DMS114 treated with DMSO at 0.1 percent for 48 hours (cell line): ENCODE measurements around the gene RAB5A.
"Not testable (repeated sequence)": the region's sequence is repeated elsewhere in the genome, so short reads cannot be mapped to it uniquely, and the experiment has no call there.

Experiments used
- DNase-seq: peaks from one replicate; lab custom pipeline; 2025; ENCODE audit not compliant: unreplicated experiment; lab: John Stamatoyannopoulos, UW

Gene RAB5A

GRCh38 chr3:19946832-19947548 lies at the start of gene RAB5A:
Gene RAB5A, plus strand, starts transcription at chr3:19947097. Its CDS starts 3,802 bp downstream, at chr3:19950899.
- peak; percentile 97 for DNase-seq

DNA sequence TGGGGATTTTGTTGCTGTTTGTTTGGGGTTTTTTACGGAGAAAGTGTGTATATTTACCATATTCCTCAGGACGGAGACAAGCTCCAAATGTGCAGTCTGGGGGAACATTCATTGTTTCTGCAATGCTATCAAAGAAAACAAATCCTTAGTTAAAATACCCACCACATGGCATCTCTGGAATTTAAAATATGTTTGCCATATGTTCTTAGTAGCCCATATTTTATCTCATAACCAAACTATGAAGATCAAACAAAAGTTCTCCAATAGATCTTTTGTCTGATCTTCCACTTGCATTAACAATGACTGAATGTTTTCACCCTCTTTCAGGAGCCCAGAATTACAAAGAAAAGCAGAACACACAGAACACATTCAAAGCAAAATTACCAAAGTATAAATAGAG lies 48.2 kb upstream of the RAB5A start:
- no peak for DNase-seq

DNA sequence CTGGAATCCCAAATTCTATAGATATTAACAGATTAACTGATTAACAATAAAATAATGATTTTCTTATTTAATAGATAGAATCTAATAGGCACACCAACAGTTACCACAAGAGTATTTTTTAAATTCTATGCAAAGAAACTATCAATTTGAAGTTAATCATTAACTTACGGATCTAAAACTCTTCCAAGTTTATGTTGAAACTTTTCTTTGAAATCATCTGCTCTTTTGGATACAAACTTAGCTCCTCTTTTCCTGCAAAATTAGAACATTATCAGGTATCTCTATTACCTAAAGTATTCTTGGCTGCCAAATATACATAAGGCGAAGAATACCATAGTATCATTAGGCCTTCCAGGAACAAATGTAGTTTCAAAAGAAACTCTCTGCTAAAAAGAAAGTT lies 47.6 kb upstream of the RAB5A start:
- DNase-seq, result no peak

GRCh38 chr3:19899833-19900232 lies 47.1 kb upstream of the RAB5A start:
- DNase-seq, result not testable (repeated sequence)

DNA sequence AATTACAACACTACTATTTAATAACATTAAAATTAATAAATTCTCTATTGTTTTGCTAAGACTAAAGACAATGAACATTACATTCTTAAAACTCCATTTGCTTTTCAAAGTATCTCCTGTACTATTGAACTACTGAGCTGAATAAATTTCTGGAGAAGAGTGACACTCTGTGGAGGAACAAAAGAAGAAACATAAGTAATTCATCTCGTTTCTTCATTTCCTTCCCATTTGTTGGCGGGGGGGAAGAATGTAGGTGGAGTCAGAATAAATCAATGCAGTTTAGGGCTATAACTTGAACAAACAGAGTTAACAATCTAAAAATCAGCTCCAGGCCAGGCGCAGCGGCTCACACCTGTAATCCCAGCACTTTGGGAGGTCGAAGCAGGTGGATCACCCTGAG lies 45.6 kb upstream of the RAB5A start:
- no peak for DNase-seq

- DNase-seq, result no peak
These were observed 45.0 kb upstream of the RAB5A start for GRCh38 chr3:19901918-19902317.

- DNase-seq, result no peak
These were observed 43.2 kb upstream of the RAB5A start for GRCh38 chr3:19903649-19904048.

- no peak for DNase-seq
These were observed 39.4 kb upstream of the RAB5A start for GRCh38 chr3:19907523-19907922.

DNA sequence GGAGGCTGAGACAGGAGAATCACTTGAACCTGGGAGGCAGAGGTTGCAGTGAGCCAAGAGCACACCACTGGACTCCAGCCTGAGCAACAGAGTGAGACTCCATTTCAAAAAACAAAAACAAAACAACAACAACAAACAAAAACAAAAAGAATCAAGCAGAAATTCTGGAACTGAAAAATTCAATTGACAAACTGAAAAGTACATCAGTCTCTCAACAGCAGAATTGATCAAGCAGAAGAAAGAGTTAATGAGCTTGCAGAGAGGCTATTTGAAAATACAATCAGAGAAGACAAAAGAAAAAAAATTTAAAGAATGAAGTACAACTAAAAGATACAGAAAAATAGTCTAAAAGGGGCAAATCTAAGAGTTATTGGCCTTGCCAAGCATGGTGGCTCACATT lies 35.4 kb upstream of the RAB5A start:
- DNase-seq, result no peak

- DNase-seq, result no peak
These were observed 29.7 kb upstream of the RAB5A start for GRCh38 chr3:19917167-19917566.

DNA sequence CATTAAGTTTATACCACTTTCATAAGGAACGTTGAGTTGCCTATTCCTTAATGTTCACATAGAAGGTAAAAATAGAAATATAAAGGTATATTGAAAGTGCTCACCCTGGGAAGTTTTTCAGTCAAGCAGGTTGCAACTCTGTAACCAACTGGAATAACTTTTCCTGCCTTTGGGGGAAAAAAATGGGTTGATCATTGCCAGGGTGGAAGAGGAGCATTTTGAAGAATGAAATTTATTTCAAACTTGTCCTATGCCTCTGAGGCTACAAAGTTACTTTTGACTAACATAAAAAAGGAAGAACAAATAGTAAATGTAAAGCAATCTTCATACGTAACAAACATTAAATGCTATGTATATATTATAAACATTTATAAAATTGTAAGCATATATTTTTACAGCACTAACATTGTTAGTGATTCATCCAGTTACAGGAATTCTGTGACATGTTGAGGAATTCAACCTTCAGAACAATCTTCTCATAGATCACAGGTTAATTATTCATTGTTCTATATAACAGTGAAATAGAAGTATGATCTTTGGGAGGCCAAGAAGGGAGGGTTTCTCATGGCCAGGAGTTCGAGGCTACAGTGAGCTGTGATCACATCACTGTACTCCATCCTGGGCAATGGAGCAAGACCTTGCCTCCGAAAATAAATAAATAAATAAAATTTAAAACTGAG lies 26.4 kb upstream of the RAB5A start:
- DNase-seq, result no peak

DNA sequence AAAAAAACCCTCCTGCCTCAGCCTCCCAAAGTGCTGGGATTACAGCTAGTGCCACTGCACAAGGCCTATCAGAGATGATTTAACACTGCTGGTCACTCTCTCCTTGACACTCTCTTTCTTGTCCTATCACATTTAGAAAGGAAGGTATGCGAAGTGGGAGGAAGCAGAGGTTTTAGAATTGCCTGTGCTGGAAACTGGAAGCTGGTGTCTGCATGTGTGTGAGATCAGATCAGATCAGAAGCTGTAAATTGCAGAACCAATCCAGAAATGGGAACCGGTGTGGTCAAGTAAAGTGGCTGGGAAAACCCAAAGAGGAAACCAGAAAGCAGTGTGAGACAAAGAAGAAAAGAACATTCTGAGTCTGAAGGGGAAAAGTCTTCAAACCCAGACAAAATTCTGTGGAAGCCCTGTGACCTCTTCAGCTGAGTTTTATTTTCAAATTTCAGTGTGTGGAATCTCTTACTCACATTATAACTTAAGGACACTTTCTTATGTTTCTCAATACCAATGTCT lies 15.7 kb upstream of the RAB5A start:
- DNase-seq, result no peak

- DNase-seq, result no peak
These were observed 15.1 kb upstream of the RAB5A start for GRCh38 chr3:19931767-19932188.

DNA sequence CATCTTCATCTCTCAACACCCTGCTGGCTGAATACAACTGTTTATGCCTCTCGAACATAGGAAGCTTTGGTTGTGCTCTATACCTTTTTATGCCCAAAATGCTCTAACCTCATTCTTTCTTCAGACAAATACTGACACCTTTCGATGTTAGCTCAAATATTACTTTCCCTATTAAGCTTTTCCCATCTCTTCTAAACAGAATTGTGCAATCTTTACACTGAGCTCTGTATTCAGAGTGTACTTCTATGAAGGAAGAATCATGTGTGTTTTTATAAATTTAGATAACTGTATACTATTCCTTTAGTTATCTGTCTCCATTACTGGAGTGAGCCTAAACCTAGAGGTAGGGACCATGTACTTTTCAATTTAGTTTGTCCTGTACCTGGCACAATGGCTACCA lies 14.5 kb upstream of the RAB5A start:
- no peak for DNase-seq

DNA sequence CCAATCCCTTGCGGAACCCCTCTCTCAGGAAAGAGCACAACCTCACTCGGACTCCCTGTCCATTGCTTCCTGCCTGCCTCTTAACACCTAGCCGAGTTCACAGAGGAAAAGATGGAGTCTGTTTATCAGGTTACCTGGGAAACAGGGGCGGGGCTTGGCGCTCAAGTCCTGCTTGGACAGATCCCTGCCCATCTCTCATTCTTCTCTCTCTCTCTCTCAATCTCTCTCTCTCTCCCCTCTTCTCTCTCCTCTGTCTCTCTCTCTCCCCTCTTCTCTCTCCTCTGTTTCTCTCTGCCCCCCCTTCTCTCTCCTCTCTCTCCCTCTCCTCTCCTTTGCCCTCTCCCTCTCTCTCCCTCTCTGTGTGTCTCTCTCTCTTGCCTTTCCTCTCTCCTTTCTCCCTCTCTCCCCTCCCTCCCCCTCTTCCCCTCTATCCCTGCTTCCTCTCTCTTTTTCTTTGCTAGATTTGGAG lies 12.8 kb upstream of the RAB5A start, which contains the start of gene EFHB:
Gene EFHB (minus strand): TSS at position 120 of the 469 bp plus-strand sequence. CDS start 199 bp downstream, outside the sequence.
- no peak for DNase-seq

- no peak for DNase-seq
These were observed 9.2 kb upstream of the RAB5A start for GRCh38 chr3:19937459-19938294.

DNA sequence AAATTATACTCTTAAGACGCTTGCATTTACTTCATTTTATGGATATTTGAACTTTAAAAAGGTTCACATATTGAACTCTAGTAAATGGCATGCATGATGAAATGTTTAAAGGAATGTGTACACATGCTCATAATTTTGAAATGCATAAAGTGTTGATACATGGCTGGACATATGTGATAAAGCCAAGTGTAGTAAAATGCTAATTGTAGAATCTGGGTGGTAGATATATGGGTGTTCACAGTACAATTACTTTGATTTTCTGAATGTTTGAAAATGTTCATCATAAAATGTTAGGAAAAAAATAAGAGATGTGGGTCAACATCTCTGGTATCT lies 8.6 kb upstream of the RAB5A start:
- DNase-seq, result no peak

DNA sequence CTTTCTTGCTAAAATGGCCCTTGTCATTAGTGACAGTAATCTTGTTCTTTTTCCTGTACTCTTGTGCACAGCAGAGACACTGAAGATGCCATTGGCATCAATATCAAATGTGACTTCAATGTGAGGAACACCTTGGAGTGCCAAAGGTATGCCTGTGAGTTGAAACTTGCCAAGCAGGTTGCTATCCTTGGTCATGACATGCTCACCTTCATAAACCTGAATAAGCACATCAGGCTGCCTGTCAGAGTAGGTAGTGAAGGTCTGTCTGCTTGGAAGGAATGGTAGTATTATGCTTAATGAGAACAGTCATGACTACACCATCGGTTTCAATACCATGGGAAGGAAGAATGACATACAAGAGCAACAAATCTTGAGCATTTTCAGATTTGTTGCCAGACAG lies 6.3 kb upstream of the RAB5A start:
- no peak for DNase-seq

DNA sequence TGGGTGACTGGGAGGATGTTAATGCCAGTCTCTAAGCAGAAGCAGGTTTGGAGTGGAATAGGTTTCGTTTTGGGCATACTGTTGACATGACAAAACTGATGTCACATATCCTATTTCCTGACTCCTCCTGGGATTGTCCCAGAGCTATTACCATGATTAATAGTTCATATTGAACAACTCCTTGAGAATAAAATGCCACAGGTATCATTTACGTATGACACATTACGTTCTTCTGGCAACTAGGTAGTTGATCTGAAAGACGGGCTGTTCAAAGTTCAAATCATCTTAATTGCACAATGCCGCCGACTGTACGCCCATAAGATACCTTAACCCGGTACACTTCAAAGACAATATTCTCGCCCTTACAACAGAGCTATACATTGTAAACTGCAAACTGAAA lies 1.4 kb upstream of the RAB5A start:
- no peak for DNase-seq

- no peak for DNase-seq
These were observed 697 bp upstream of the RAB5A start for GRCh38 chr3:19945969-19946831.
